ENCODE results near the gene CGGBP1. TPM values are rescaled to one million over a fixed set of nuclear protein-coding genes. Genes with fewer than 3 reads are reported as not detected.
"Not testable (repeated sequence)": the region's sequence is repeated elsewhere in the genome, so short reads cannot be mapped to it uniquely, and the experiment has no call there.

Gene CGGBP1
- total RNA-seq, 4 donors from 2014 or later = 17.6 to 46.3 (median 34.0) TPM

- Histone ChIP-seq H3K36me3 (no peaks in the 10 kb centered on the region), H3K4me1 (no peaks in the 10 kb centered on the region), H3K9me3 (no peaks in the 10 kb centered on the region), H3K27me3 (no peaks in the 10 kb centered on the region), H3K4me3 (no peak overlapping the region), H3K27ac (no peak overlapping the region)
- WGBS, 2 donors = 72 to 82% methylated on average over 4 of the region's 4 CpGs
- TF ChIP-seq CTCF (IDR thresholded peaks at IDR 0.05) (no peak), POLR2A (IDR thresholded peaks at IDR 0.05) (no peak)
- no peak for DNase-seq
- intact Hi-C loops (cut with DNase I) = no loop called here
Measured at GRCh38 chr3:88025001-88025552, 33.7 kb downstream of the CGGBP1 start.

GRCh38 chr3:88019024-88019423 lies 39.8 kb downstream of the CGGBP1 start:
- no peak for DNase-seq
- H3K36me3 ChIP-seq = no peaks in the 10 kb centered on the region
- no peak overlapping the region for H3K27ac ChIP-seq
- TF ChIP-seq CTCF (IDR thresholded peaks at IDR 0.05) = no peak
- TF ChIP-seq POLR2A (IDR thresholded peaks at IDR 0.05) = no peak
- H3K4me3 ChIP-seq = no peak overlapping the region
- no peaks in the 10 kb centered on the region for H3K27me3 ChIP-seq
- WGBS, 2 donors = 53 to 62% methylated on average over 2 of the region's 2 CpGs
- H3K4me1 ChIP-seq = no peaks in the 10 kb centered on the region
- intact Hi-C loops (cut with DNase I) = no loop called here
- H3K9me3 ChIP-seq = no peaks in the 10 kb centered on the region

- intact Hi-C loops (cut with DNase I); H3K4me3 ChIP-seq; H3K4me1 ChIP-seq; DNase-seq; H3K9me3 ChIP-seq; H3K27ac ChIP-seq; H3K36me3 ChIP-seq; H3K27me3 ChIP-seq: not testable (repeated sequence)
- no CpG with 5 or more reads among the region's 35 CpGs for WGBS, 2 donors
Measured at GRCh38 chr3:88015656-88016055, 43.1 kb downstream of the CGGBP1 start.

GRCh38 chr3:88013592-88013991 lies 45.2 kb downstream of the CGGBP1 start:
- no peak for DNase-seq
- intact Hi-C loops (cut with DNase I) = no loop called here
- Histone ChIP-seq H3K27ac (no peak overlapping the region), H3K27me3 (no peaks in the 10 kb centered on the region), H3K9me3 (no peaks in the 10 kb centered on the region), H3K4me3 (no peak overlapping the region), H3K4me1 (no peaks in the 10 kb centered on the region), H3K36me3 (no peaks in the 10 kb centered on the region)
- TF ChIP-seq POLR2A (IDR thresholded peaks at IDR 0.05) = no peak
- no peak for TF ChIP-seq CTCF (IDR thresholded peaks at IDR 0.05)
- 54 to 55% methylated on average over 2 of the region's 2 CpGs for WGBS, 2 donors

- no peak for TF ChIP-seq CTCF (IDR thresholded peaks at IDR 0.05)
- no peak for TF ChIP-seq POLR2A (IDR thresholded peaks at IDR 0.05)
- H3K9me3 ChIP-seq = no peaks in the 10 kb centered on the region
Measured at GRCh38 chr3:88010810-88011209, 48.0 kb downstream of the CGGBP1 start.

GRCh38 chr3:88009066-88009465 lies 49.7 kb downstream of the CGGBP1 start:
- intact Hi-C loops (cut with DNase I) = no loop called here

More at GRCh38 chr3:88010810-88011209, 48.0 kb downstream of the CGGBP1 start:
- DNase-seq = no peak
- H3K4me3 ChIP-seq = no peak overlapping the region
- H3K27ac ChIP-seq = no peak overlapping the region
- intact Hi-C loops (cut with DNase I) = no loop called here
- no peaks in the 10 kb centered on the region for H3K4me1 ChIP-seq
- H3K27me3 ChIP-seq = no peaks in the 10 kb centered on the region
- H3K36me3 ChIP-seq = no peaks in the 10 kb centered on the region
- WGBS, 2 donors = 82 to 89% methylated on average over 5 of the region's 5 CpGs

More at GRCh38 chr3:88009066-88009465, 49.7 kb downstream of the CGGBP1 start:
- Histone ChIP-seq H3K27me3 (no peaks in the 10 kb centered on the region), H3K9me3 (no peaks in the 10 kb centered on the region), H3K4me3 (no peak overlapping the region), H3K36me3 (no peaks in the 10 kb centered on the region), H3K4me1 (no peaks in the 10 kb centered on the region), H3K27ac (no peak overlapping the region)
- TF ChIP-seq POLR2A (IDR thresholded peaks at IDR 0.05) (no peak), CTCF (IDR thresholded peaks at IDR 0.05) (no peak)
- no peak for DNase-seq
- WGBS, 2 donors = 77 to 85% methylated on average over 2 of the region's 2 CpGs
